ENCODE data around the gene RAD9A.

DNA sequence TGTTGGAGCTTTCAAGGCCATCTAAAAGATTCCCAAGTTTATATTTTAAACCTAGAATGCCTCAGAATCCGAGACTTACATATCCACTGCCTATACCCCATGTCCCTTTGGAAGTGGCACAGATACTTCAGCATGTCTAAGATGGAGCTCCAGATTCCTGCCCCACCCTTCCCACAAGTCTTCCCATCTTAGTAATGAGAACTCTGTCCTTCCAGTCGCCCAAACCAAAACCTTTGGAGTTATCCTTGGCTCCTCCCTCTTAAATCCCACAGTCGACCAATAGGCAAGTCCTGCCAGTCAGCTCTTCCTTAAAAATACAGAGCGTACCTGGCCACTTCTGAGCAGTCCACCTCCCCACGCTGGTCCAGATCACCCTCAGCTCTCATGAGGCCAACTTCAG lies 42.8 kb upstream of the RAD9A start:
- TF ChIP-seq, protein P1, sequence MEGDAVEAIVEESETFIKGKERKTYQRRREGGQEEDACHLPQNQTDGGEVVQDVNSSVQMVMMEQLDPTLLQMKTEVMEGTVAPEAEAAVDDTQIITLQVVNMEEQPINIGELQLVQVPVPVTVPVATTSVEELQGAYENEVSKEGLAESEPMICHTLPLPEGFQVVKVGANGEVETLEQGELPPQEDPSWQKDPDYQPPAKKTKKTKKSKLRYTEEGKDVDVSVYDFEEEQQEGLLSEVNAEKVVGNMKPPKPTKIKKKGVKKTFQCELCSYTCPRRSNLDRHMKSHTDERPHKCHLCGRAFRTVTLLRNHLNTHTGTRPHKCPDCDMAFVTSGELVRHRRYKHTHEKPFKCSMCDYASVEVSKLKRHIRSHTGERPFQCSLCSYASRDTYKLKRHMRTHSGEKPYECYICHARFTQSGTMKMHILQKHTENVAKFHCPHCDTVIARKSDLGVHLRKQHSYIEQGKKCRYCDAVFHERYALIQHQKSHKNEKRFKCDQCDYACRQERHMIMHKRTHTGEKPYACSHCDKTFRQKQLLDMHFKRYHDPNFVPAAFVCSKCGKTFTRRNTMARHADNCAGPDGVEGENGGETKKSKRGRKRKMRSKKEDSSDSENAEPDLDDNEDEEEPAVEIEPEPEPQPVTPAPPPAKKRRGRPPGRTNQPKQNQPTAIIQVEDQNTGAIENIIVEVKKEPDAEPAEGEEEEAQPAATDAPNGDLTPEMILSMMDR (conservative IDR thresholded peaks at IDR 0.05; ENCODE audit: low read depth, low read length) = no peak
- TF ChIP-seq POLR2A (IDR thresholded peaks at IDR 0.05; ENCODE audit: low read depth, low read length) = no peak
- TF ChIP-seq MAFK (IDR thresholded peaks at IDR 0.05; ENCODE audit: low read depth, low read length) = no peak
- no peak for TF ChIP-seq NFE2L2 (IDR thresholded peaks at IDR 0.05; ENCODE audit: low read depth, low read length)
- TF ChIP-seq CEBPB (IDR thresholded peaks at IDR 0.05; ENCODE audit: low read depth, low read length) = no peak
- no peak for TF ChIP-seq RFX5 (IDR thresholded peaks at IDR 0.05; ENCODE audit: low read depth, low read length)
- no peak for TF ChIP-seq RAD21 (IDR thresholded peaks at IDR 0.05; ENCODE audit: low read length)
- TF ChIP-seq, protein P2, sequence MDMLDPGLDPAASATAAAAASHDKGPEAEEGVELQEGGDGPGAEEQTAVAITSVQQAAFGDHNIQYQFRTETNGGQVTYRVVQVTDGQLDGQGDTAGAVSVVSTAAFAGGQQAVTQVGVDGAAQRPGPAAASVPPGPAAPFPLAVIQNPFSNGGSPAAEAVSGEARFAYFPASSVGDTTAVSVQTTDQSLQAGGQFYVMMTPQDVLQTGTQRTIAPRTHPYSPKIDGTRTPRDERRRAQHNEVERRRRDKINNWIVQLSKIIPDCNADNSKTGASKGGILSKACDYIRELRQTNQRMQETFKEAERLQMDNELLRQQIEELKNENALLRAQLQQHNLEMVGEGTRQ (IDR thresholded peaks at IDR 0.05; ENCODE audit: low read depth, low read length) = no peak
- TF ChIP-seq, protein P3, sequence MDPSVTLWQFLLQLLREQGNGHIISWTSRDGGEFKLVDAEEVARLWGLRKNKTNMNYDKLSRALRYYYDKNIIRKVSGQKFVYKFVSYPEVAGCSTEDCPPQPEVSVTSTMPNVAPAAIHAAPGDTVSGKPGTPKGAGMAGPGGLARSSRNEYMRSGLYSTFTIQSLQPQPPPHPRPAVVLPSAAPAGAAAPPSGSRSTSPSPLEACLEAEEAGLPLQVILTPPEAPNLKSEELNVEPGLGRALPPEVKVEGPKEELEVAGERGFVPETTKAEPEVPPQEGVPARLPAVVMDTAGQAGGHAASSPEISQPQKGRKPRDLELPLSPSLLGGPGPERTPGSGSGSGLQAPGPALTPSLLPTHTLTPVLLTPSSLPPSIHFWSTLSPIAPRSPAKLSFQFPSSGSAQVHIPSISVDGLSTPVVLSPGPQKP (IDR thresholded peaks at IDR 0.05; ENCODE audit: borderline replicate concordance, low read depth, low read length) = no peak
- TF ChIP-seq RCOR1 (IDR thresholded peaks at IDR 0.05; ENCODE audit: insufficient replicate concordance, low read length) = no peak
